Erythroblast (primary cell): ENCODE results near the gene RIMBP3C.
"Not testable (repeated sequence)": the region's sequence is repeated elsewhere in the genome, so short reads cannot be mapped to it uniquely, and the experiment has no call there.

Experiments
- GATA1 ChIP-seq: IDR thresholded peaks from 2 replicates; pipeline ENCODE4 v1.6.1; 2011; ENCODE audit warnings: low read depth, mild to moderate bottlenecking, control low read depth, low read length, moderate library complexity
- POLR2A ChIP-seq: IDR thresholded peaks from 2 replicates; pipeline ENCODE4 v1.6.1; 2011; ENCODE audit warnings: mild to moderate bottlenecking, low read length

DNA sequence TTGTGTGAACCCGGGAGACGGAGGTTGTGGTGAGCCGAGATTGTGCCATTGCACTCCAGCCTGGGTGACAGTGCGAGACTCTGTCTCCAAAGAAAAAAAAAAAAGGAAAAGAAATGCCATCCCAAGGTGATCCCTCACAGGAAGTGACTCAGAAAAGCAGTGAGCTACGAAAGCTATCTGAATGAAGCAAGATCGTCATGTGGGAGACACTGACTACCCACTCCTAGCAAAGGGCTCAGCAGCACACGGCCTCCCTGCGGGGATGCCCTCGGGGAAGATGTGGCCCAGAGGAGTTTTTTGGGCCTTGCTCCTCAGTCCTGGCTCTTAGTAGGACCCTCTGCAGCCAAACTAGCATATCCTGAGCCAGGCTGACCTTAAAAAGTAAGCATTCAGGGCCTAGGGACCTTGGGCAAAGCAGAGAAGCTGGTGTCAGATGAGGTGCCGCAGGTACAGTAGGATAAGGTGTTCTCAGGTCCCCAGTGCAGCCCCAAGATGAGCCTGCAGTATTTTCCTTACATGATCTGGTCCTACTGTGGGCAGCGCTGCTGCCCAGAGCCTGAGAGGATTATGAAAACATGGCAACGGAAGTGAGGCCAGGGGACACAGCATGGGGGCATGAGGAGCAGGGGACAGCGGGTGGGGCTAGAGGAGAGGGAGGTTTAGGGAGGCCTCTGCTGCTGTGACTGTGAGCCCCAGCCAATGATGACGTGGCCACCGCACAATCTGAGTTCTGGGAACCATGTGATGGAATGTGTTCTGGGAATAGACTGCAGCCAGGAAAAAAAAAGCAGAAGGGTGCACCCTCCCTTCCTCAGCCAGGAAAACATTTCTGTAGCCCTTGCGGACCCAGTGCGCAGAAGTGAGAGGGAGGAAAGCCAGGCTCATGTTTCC is 6.6 kb downstream of the RIMBP3C start:
- TF ChIP-seq POLR2A, GATA1: not testable (repeated sequence)
